K562 (cell line): ENCODE measurements around the gene SHANK3.

ENCODE experiments used
- CBFA2T3 ChIP-seq: fragments of 450-650 bp; IDR thresholded peaks from 2 replicates; pipeline ENCODE4 v1.6.1; 2017
- KDM1A ChIP-seq, 2 experiments: fragments of 450-650 bp; IDR thresholded peaks; 2 replicates each; pipeline ENCODE4 v1.6.1; 2016; ENCODE audit warnings: mild to moderate bottlenecking in 2 of 2
- ZBTB34 ChIP-seq: fragments of 250-450 bp; sonication (Bioruptor Pico); IDR thresholded peaks from 2 replicates; pipeline ENCODE4 v1.8.0; 2021; ENCODE audit warnings: mild to moderate bottlenecking, moderate library complexity
- ZBTB9 ChIP-seq: fragments of 450-650 bp; formaldehyde crosslinking; IDR thresholded peaks from 2 replicates; pipeline ENCODE4 v1.4.0; 2020; ENCODE audit warnings: mild to moderate bottlenecking, moderate library complexity

- no peak for TF ChIP-seq ZBTB34 (CRISPR knock-in tag)
- no peak for TF ChIP-seq KDM1A (IDR thresholded peaks at IDR 0.05)
- no peak for TF ChIP-seq CBFA2T3
- no peak for TF ChIP-seq ZBTB9
These were observed 39.9 kb downstream of the SHANK3 start for GRCh38 chr22:50712341-50713007.
